ENCODE results near the gene GAPVD1.
A peak's percentile ranks its signal among the peaks of the same experiment; 100 is the strongest.

Gene GAPVD1

DNA sequence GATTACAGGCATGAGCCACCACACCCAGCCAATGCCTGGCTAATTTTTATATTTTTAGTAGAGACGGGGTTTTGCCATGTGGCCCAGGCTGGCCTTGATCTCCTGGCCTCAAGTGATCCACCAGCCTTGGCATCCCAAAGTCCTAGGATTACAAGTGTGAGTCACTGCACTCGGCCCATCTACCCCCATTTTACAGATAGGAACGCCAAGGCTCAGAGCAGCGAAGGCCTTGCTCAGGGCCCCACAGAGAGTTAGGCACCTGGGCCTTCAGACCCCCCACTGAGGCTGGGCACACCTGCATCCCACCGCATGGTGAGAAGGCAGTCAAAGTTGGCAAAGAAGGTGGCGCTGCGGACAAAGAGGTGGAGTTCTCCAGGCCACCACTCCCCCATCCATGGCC lies 143.1 kb downstream of the GAPVD1 start:
- FAIRE-seq (no peak), DNase-seq (ENCODE audit: low spot score) (no peak)

DNA sequence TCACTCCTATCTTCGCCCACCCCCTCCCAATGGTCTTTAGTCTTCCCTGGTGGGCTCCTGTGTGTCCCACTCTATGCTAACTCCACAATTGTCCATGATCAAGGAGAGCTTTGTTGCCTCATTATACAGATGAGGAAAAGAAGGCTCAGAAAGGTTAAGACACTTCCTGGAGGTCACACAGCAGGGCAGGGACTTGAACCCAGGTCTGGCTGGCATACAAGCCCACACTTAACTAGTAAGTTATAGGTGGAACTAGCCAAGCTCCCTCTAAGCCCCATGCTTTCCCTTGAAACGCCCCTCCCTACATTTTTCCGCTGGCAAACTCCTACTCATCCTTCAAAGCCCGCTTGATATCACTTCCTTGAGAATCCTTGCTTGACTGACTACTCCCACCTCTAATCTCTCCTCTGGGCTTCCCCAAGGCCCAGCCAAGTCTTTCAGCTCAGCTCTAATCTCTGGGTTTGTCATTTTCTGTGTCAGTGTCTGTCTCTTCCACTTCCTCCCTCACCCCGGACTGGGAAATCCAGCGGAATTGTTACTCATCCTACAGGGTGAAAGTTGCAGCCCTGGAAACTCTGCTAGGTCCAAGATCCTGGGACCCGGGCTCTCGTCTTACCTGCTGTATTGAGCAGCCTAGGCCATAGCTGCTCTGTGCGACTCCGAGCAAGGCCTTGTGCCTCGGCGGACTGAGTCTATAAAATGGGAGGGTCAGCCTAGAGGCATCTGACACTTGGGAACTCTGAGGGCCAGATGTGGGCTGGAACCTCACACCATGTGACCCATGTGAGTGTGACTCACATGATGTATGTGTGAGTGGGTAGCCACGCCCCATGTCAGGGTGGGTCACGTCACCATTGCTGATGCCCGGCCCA lies 144.5 kb downstream of the GAPVD1 start:
- FAIRE-seq: no peak
- peak; percentile 51 for DNase-seq (ENCODE audit: low spot score)

DNA sequence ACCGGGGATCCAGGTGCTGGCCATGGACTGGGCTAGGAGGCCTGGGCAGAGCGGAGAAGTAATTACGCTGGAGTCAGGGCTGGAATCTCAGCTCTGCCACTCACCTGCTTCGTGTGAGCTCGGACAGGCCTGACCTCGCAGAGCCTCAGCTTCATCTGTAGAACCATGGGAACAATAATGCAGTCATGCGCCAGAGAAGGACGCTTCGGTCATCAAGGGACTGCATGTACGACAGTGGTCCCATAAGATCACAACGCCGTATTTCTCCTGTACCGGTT lies 145.1 kb downstream of the GAPVD1 start:
- FAIRE-seq: no peak
- no peak for DNase-seq (ENCODE audit: low spot score)

DNA sequence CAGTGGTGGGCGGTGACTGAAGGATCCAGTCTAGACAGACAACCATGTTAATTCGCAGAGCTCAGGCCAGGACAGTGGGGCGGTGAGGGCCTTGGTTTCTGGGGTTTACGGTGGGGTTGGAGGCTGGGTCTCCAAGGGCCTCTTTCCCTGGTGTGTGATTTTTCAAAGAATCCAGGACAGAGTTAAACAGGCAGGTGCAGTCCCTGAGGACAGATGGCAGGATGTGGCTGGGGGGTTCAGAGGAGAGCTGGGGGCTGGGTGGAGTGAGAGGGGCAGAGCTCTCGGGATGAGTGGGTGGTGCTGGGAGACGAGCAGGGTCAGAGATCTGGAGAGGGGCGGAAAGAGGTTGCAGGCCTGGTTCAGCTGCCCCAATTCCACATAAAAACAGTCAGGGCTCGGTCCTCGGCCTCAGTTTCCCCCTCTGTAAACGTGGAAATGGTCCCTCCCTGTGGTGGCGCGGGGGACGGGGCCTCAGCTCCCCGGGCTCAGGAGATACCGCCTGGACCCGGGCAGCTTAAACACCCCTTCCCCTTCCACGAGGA lies 145.9 kb downstream of the GAPVD1 start:
- no peak for FAIRE-seq
- DNase-seq (ENCODE audit: low spot score): no peak

DNA sequence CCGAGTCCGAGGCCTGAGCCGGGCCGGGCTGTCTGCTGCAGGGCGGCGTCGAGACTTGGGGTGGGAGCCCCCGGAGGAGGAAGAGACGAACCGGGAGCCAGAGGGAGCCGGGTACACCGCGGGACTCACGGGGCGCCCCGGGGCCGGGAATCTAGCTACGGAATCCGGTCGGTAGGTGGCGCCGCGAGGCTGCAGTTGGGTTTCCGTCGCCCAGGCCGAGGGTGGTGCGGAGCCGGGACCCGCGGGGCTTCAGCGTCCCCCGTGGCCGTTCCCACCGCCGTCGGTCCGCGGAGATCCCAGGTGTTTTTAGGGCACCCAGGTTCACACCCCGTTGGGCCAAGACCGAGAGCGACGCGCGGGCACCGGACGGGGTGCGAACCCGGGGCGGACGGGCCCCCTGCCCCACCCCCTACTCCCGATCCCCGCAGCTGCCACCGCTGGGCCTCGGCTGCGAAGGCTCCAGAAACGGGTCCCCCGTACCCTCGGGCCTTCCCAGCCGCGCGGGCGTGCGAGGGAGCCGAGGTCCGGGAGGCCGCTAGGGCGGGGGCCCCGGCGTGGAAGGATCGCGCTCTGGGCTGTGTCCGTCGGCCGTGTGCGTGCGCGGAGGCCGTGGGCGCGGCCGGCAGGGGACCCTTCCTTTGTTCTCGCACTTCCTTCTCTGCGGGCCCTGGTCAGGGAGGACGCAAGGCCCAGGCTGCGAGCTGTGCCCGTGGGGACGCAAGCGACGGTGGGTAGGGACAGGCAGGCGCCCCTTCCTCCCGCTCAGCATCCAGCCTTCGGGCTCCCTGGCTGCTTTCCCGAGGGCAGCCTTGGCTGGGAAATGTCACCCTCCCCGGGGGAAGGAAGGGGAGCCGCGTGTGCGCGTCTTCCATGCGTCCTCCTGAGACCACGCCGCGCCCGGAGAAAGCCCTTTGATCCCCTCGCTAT lies 146.6 kb downstream of the GAPVD1 start:
- DNase-seq (ENCODE audit: low spot score): peak; percentile 85
- no peak for FAIRE-seq

DNA sequence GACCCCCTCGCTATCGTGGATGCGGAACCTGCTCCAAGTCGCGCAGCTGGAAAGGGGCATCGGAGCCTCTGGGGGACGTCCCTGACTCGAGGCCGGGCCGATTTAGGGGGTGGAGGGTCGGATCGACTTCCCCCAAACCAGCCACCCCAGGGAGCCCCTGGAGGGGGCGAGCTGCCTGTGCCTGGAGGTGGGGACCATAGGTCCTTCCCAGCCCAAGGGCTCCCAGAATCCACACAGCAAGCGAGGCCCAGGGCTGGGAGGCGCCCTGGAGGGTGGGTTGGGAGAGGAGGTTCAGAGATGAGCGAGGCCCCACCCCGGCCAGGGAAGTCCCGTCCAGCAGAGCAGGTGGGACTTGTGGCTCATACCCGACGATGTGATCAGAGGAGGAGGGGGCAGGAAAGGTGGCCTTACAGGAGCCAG lies 147.6 kb downstream of the GAPVD1 start:
- DNase-seq (ENCODE audit: low spot score): no peak
- no peak for FAIRE-seq

DNA sequence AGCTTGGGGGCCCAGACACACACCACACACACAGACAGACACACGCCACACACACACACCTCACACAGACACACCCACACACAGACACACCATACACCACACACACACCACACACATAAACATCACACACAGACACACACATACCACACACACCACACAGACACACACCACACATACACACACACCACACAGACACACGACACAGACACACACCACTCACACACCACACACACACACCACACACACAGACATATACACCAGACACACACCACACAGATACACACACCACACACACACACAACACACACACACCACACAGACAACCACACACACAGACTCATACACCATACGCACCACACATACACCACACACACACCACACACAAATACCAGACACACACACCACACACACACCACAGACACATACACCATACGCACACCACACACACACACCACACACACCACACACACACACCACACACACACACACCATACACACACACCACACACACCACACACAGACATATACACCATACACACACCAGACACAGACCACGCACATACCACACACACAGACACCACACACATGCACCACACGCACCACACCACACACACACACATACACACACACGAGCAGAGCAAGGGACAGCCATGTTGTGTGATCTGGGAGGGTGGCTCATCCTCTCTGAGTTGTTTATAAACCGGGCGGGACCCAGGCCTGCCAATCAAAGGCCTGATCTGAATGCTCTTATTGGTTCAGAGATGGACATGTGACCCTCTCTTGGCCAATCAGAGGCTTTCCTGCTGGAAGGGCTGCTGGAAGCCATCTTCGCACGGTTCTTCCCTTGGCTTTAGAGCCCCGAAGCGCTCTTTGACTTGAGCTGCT lies 148.3 kb downstream of the GAPVD1 start:
- DNase-seq (ENCODE audit: low spot score) (peak; percentile 65), FAIRE-seq (peak; percentile 98)

DNA sequence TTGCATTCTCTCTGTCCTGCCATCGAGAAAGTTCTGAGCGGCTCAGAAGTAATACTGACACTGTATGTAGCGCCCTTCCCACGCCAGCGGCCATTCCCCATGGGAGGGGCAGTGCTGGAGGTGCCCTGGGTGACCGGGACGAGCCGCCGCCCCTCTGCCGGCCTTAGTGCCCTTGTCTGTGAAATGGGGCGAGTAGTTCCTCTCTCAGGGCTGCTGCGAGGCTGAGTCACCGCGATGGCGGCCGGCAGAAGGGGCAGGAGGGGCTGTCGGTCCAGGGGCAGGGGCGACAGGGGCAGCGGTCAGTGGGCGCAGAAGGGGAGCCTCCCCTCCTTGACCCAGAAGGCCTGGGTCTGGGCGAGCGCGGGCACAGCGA lies 148.9 kb downstream of the GAPVD1 start:
- no peak for DNase-seq (ENCODE audit: low spot score)
- FAIRE-seq: no peak

DNA sequence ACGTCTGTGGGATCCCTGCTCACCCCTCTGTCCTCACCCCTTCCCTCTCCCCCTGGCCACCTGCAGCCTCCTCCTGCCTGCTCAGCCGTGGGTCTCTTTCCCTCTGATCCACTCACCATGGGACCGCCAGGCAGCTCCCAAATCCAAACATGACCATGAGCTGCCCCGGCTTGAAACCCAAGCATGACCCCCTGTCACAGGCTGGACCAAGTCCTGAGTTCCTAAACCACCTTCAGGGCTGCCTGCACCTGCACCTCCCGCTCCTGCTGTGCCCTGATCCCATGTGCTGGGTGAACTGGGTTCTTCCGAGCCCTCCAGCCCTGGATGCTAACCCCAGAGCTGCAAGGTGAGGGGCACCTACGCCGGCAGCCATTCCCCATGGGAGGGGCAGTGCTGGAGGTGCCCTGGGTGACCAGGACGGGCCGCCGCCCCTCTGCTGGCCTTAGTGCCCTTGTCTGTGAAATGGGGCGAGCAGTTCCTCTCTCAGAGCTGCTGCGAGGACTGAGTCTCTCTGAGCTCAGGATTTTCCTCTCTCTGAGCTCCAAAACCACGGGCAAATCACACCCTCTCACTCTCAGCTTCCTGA lies 149.6 kb downstream of the GAPVD1 start:
- no peak for FAIRE-seq
- no peak for DNase-seq (ENCODE audit: low spot score)

DNA sequence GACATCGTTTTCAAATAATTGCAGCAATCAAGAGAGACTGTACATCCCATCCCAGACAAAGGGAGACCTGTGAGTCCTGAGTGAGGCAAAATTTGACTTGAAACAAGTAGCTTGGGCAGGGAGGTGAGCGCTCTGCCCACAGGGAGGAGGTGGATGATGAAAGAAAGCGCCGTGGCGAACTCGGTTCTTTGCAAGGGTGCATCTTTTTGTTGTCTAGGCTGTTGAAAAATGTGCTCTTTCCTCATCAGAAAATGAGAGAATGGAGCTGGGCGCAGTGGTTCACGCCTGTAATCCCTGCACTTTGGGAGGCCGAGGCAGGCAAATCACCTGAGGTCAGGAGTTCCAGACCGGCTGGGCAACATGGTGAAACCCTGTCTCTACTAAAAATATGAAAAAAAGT lies 150.5 kb downstream of the GAPVD1 start:
- no peak for DNase-seq (ENCODE audit: low spot score)
- no peak for FAIRE-seq

DNA sequence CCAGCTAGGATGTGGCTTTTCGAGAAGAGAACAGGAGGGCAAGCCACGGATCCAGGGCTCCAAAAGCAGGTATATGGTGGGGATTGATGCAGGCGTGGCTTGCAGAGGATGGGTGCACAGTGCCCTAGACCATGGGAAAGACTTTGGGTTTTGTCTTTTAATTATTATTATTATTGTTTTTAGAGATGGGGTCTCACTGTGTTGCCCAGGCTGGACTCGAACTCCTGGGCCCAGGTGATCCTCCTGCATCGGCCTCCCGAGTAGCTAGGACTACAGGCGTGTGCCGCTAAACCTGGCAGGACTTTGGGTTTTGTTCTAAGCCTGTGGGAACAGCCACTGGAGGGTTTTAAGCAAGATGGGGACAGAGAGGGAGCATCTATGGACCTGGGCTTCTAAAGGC lies 152.0 kb downstream of the GAPVD1 start:
- FAIRE-seq (no peak), DNase-seq (ENCODE audit: low spot score) (no peak)

DNA sequence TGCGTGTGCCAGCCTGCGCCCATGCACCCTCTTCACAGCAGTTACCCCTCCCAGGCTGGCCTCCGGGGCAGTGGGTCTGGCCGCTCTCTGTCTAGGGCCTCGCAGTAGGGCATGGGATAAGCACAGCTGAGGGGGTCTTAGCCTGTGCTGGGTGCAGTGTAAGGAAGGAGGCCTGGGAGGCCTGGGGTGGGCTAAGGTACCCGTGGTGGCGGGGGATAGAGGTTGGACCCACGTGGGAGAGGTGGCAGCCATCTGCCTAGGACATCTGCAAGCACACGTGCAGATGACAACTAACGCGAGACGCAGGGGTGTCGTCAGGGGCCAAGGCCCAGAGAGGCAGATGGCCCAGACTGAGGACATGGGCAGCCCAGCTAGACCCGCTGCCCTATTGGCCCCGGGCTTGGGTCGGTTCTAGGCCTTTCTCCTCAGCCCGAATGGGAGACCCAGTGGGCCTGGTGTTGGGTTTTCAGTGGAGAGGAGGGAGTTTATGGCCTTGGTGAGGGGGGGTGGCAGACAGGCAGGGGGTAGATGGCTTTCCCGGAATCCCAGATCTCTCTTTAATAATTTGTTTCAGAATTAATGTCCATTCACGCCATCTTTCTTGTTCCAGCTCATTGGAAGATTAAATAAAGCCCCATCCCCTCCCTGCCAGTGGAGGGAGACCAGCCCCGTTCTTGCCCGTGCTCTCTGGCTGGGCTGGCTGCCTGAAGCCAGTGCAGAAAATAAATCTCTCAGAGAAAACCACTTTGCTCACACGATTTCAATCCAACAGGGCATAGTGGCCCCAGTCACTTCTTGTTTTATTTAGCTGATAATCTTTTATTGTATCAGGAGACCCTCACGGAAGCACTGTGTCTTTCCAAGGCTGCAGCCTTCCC lies 154.2 kb downstream of the GAPVD1 start:
- DNase-seq (ENCODE audit: low spot score) (no peak), FAIRE-seq (no peak)

DNA sequence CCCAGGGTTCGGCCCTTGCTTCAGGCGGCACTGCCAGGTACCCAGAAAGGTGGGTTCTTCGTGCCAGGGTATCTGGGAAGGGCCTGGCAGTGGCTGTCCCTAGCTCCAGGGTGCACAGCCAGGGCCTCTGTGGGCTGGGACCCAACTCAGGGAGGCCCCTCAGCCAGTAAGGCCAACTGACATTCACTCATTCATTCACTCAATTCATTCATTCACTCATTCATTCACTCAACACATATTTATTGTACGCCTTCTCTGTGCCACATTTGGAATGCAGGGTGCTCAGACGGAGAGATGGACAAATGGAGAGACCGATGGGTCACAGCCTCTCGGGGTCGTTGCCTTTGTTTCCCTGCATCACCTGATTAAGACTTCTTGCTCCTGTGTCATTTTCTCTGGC lies 154.9 kb downstream of the GAPVD1 start:
- no peak for DNase-seq (ENCODE audit: low spot score)
- FAIRE-seq: no peak
